Right ventricle myocardium inferior (tissue), 1 donor: ENCODE results near the gene SLC35G2. TPM values are rescaled to one million over a fixed set of nuclear protein-coding genes. Genes with fewer than 3 reads are reported as not detected.
"Not testable (repeated sequence)": the region's sequence is repeated elsewhere in the genome, so short reads cannot be mapped to it uniquely, and the experiment has no call there.

ENCODE experiments used
- ATAC-seq: fragments of 200-7000 bp; cut with Tn5 transposase; one replicate; pipeline ENCODE4 v1.9.1; 2020; ENCODE audit warnings: mild to moderate bottlenecking, moderate library complexity
- DNase-seq: peaks from one replicate; pipeline ENCODE4 v3.0.0; 2021; ENCODE audit errors: missing footprints
- intact Hi-C: fragments of 100-400 bp; cut with DNase I; formaldehyde crosslinking; loops from one replicate; pipeline ENCODE4 v1.11.0; 2022
- long read RNA-seq: library from polyadenylated mRNA; unstranded; transcript quantifications from one replicate; pipeline ENCODE4 v2.0.0, GENCODE V29; 2021
- total RNA-seq: library from RNA; stranded (reverse); fragmentation: NEBNext Ultra II Directional; extraction: Animal tissue kit (Norgen Biotek cat#: 25700); gene quantifications from one replicate; pipeline ENCODE4 v1.2.1, GENCODE V29; 2021
- donor health status: DM: no; HTN: yes; CAD: no; lungs with severe emphysema.

SLC35G2 gene
- total RNA-seq = 2.1 TPM
- long read RNA-seq, partial matches to known transcripts = 1 of 1 reads
- long read RNA-seq, other reads (novel, unspliced or antisense) = 0 of 1 reads

DNA sequence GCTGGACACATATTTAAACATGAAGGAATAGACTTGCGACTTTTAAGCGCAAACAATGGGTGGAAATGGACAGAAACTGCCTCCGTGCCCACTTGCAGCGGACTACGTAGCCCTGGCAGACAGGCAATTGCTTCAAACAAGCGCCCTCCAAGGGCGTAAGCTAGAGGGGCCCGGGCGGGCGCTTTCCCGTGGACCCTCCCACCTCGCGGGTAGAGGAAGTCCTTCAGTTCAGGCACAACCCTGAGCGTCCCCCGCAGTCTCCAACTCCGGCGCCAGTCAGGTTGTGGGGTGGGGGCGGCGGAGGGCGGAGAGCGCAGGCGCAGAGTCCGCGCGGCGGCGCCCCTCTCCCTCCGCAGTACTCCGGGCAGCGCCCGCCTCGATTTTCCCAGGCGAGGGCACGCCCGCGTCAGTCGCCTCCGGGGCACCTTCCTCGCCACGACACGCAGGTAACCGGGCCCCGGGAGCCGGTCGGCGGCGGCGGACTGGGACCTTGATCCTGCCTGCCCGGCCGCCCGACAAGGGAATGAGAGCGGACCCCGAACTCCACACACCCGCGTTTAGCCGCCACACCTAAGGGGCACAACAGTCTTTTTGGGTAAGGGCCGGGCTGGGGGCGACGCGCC, at the start of gene SLC35G2:
Gene SLC35G2, plus strand, starts transcription at position 358 of the 623 bp plus-strand sequence. CDS start 35,335 bp downstream, outside the sequence.
- intact Hi-C loops = loop anchor here (2.0 to 5.0 kb wide), 3 partner anchors 43 to 193 kb away; partner anchors contain the start of genes NCK1 and STAG1
- ATAC-seq (peak; percentile 69), DNase-seq (peak; percentile 70)

DNA sequence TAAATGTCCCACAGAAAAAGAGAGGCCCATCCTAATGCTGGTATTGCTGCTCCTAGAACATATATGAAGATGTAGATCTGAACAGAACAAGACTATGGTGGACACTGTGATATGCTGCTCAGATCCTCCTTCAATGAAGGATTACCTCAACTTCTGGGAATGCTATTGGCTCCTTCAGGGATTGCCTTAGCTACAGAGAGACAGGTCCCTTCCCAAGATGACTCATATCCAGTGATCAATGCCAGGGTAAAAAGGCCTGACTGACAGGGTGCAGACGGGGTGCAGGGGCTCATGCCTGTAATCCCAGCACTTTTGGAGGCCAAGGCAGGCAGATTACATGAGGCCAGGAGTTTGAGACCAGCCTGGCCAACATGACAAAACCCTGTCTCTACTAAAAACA, 46.2 kb upstream of the SLC35G2 start:
- intact Hi-C loops = no loop called here
- ATAC-seq (no peak), DNase-seq (no peak)

DNA sequence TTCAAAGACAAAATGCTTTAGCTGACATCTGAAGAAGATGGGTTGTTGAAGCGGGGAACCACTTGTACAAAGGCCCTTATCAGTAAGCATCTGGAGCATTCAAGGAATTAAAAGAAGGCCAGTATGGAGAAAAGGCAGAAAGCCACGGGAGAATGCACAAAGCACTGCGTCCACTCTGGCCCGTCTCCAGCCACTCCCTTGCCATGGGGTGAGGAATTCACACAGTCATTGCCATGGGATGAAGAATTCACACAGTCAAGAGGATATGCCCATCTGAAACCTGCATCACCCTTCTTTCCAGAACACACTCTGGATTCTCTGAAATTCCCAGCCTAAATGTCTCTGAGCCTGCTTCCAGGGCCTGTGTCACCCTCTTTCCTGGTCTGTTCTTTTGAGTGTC, 40.1 kb upstream of the SLC35G2 start:
- intact Hi-C loops = no loop called here
- no peak for ATAC-seq
- no peak for DNase-seq

DNA sequence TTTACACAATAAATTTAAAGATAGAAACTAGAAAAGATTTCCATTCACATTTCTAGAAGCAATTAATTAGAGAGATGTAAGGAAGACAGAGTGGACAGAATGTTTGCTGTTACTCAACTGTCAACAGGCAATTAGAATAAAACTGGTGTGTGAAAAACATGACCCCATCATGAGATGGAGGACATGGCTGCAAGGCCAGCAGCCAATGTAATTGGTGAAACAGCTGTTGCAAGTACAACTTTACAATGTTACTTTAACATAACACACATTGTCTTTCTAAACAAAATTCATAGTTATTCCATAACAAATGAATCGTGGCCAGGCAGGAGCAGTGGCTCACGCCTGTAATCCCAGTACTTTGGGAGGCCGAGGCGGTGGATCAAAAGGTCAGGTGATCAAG, 38.2 kb upstream of the SLC35G2 start:
- intact Hi-C loops = no loop called here
- DNase-seq (no peak), ATAC-seq (no peak)

DNA sequence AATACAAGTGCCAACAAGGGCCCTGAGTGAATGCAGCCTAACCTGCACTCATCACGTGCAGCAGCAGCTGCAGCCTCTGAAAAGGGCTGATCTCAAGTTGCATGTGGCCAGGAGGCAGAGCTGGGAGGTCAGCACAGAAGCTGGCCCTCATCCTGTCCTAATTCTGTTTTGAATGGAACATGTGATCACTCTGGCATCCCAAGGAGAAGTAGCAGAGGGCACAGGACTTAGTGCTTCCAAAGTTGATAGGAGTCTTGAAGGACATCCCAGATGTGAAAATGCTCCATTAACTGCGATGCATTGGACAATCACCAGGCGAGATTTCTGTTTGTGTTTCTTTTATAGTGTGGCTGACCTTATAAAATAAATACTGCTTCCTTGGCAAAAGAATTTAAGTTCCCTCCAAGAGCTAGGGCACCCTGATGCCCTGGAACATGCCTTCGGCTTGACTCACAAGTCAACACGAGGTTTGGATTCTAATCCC, 35.2 kb upstream of the SLC35G2 start:
- no peak for ATAC-seq
- DNase-seq = no peak
- intact Hi-C loops = no loop called here

DNA sequence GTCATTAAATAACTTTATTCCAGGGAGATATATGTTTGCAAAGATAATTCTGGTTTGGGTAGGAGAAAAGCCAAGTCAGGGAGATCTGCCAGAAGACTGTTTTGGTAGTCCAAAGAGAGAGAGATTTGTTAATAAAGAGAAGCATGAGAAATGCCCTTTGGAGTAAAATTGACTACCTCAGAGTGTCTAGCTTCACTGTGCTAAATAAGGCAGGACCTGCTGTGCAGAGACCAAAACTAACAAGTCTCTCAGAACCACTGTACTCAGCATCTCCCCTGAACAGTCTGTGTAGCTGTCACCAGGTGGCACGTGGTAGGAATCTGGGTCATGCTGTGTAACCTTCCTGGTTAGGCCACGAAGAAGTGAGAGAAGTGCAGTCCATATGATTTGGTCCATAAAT, 31.6 kb upstream of the SLC35G2 start:
- no peak for DNase-seq
- intact Hi-C loops = no loop called here
- peak; percentile 56 for ATAC-seq

DNA sequence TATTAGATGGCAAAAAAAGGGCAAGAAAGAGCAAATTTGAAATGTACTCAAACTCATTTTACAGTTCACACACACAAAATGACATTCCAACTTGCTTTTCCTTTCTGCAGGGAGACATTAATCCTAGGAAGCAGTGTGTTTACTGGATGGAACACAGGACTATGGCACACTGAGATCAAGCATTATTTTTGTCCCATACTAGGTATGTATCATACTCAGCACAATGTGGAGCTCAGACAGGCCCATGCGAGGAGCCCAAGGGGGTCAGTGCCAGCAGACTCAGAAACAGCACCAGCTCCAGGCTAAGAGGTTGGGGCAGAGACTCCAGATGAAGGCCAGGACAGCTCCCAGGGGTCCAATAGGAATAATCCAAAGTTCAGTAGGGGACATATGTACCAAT, 30.8 kb upstream of the SLC35G2 start:
- intact Hi-C loops = no loop called here
- DNase-seq (no peak), ATAC-seq (no peak)

DNA sequence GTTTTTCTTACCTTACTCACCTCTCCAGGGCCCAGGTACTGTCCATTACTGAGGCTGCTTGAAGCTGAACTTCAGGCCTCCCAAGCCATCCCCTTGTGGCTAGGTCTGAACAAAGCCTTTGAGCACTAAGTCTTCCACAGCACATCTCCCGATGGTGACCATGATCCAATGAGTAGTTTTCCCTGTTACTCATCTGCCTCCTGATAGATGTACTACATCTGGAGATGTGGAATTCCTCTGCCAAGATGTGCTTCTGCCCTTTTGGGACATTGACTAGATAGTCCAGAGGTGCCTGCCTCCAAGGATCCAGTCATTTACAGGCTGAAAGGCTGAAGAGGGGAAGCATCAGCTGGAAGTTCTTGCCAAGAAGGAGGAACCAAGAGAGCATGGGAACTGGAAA, 28.9 kb upstream of the SLC35G2 start:
- no peak for ATAC-seq
- intact Hi-C loops = no loop called here
- DNase-seq = no peak

DNA sequence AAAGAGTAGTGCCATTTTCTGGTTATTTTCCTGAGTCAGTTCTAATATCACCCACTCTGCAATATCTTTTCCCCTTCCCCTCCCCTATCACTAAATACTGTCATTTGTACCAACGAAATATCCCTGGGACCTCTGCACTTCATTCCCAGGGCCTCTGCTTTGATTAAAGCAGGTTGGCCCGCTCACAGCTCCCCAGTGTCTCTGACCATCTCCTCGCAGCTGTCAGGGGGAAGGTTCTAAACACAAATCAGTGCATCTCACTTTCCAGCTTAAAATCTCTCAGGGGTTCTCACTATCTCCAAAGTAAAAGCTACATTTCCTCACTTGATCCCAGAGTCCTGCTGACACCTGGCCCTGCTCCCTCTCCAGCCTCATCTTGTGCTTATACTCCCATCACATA, 28.1 kb upstream of the SLC35G2 start:
- no peak for DNase-seq
- no peak for ATAC-seq

DNA sequence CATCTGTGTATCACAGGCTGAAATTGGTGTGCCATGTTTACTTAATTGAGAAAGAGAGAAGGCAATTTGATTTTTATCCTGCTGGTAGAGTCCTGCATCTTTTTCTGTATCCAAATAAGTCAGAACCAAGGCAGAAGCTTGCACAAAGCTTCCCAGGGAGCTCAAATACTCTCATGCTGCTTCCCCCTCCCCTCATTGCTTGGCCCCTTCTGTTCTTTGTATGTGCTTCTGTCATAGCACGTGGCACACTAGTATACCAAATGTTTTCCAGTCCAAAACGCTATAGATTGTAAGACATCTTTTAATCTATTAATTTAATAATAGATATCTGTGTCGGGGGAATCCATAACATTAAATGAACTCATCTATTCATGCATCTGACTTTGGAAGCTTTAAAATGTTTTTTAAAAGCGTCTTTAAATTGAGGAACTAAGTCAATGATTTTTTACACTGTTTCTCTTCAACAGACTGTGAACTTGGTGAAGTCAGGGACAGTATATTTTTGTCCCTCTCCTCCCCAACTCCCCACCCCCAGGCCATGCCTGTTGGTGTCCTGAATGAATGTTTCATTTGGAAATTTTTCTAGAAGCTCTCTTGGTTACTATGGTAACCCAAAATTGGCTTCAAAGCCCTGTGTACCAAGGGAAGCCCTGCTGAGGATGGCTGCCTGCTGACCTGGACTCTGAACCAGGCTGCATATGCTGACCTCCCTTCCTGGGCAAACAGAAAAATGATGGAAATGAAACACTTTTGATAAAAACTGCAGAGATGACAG, 26.2 kb upstream of the SLC35G2 start:
- intact Hi-C loops = no loop called here

More for the DNA sequence above, 28.1 kb upstream of the SLC35G2 start:
- intact Hi-C loops = no loop called here

DNA sequence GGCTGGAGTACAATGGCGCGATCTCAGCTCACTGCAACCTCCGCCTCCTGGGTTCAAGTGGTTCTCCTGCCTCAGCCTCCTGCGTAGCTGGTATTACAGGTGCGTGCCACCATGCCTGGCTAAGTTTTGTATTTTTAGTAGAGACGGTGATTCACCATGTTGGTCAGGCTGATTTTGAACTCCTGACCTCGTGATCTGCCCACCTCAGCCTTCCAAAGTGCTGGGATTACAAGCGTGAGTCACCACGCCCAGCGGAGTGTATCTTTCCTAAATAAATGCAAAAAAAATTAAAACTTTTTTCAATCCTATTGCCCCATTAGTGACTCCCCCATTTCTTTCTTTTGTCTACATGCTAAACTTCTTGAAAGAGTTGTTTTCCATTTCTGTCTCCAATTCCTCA, 17.8 kb upstream of the SLC35G2 start:
- DNase-seq, intact Hi-C loops, ATAC-seq: not testable (repeated sequence)

More for the DNA sequence above, 26.2 kb upstream of the SLC35G2 start:
- DNase-seq (no peak), ATAC-seq (no peak)

DNA sequence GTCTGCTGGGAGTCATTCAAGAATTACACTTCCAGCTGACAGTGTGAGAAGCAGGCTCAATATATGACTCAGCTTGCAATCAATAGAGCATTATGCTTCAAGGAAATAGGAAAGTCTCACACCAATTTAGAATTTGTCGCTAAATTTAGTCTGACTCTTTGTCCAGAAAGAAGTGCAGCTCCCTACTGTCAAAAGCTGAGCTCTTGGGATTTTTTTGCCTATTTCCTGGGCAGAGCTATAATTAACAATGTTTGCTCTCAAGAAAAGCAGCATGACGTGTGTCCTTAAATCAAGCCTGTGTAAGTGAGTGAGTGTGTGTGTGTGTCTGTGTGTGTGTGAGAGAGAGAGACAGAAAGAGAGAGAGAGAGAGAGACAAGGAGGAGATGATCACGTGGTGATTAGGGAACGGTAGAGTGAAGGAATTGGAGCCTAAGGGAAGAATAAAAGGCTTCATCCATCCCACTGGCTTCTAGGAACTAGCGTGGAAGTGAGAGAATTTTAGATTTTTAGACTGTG, 16.4 kb upstream of the SLC35G2 start:
- intact Hi-C loops = no loop called here
- DNase-seq (no peak), ATAC-seq (peak; percentile 50)

DNA sequence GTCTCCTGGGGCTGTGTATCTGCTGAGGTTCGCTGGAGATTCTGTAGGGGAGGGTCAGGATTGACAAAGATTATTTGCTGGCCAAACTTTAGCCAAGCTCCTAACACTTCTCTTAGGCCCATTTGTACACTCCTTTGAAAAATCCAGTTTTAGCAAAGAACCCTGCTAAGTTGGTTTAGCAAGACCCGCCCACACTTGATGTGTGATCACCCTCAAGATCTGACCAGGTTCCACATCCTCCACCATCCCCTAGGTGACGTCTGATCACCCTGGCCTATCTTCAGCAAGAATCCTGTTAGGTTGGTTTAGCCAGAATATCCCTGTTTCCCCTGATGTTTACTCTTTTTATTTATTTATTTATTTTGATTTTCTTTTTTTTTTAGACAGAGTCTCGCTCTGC, 14.8 kb upstream of the SLC35G2 start:
- no peak for DNase-seq
- no peak for ATAC-seq
- intact Hi-C loops = no loop called here

DNA sequence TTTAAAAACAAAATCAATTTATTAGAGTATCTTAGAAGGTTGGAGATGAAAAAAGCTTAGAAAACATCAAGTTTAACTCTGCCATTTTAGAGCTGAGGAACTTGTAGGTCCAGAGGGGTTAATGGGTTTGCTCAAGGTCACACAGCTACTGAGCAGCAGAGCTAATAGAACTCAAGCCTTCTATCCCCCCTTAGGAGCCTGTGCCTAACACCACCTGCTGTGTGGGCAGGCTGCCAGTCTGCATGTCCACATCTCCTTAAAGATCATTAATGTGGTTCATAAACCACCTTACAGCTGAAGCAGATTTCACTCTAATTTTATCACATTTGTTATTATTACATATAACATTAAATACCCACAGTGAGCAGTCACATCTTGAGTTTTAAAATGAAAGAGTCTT, 14.1 kb upstream of the SLC35G2 start:
- no peak for DNase-seq
- intact Hi-C loops = no loop called here

DNA sequence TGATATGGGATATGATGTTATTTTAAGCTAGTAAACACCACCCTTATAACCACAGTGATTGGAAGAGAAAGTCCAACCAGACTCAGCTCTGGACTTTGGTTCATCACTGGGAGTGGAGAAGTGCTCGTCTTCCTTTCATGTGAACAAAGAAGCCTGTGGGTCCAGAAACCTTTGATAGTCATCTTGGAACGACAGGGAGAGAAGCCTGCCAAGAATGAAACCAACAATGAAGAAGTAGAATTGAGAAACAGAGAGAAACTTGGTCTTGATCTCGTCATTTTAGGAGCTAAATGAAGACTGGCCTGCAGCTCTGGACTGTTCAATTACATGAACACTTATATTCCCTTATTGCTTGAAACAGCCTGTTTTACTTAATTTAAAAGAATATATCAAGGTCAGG, 13.1 kb upstream of the SLC35G2 start:
- intact Hi-C loops = no loop called here
- ATAC-seq (no peak), DNase-seq (no peak)

More for the DNA sequence above, 14.1 kb upstream of the SLC35G2 start:
- ATAC-seq = no peak

DNA sequence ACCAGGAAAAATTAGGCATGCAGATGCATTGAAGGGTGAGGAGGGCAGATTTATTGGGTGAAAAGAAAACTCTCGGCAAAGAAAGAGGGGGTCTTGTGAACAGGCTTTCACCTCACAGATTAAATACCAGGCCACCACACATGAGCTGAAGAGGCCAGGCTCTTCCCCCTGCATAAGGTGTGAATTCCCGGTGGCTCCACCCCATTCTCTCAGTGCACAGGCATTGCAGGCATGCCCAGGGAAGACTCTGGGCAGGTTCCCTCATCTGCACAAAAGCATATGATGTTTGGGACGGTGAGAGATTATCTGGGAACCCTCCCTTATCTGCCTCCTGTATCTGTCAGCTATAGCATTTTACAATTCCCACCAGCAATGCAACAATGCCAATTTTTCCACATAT, 7.2 kb upstream of the SLC35G2 start:
- ATAC-seq = no peak
- intact Hi-C loops = no loop called here
- no peak for DNase-seq

DNA sequence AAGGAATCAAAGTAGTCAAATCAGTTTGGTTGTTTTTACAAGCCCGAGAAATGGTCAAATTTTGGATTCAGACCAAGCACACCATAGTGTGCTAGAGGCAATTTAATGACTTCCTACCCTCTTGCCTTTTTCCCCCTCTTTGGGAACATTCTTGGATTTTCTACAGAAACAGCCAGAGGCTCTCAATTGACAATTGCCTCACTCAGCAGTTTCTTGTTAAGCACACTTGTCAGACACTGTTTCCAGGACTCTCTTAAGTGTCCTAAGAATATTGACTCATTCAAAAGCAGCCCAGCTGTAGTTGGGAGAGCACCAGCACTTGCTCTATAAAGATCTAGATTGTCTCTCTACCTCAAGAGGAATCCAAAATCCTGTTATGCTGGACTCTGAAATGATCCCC, 1.5 kb upstream of the SLC35G2 start:
- ATAC-seq (no peak), DNase-seq (no peak)
- intact Hi-C loops = loop anchor here (5.0 kb wide), 2 partner anchors 45 to 195 kb away; partner anchors contain the start of gene NCK1

DNA sequence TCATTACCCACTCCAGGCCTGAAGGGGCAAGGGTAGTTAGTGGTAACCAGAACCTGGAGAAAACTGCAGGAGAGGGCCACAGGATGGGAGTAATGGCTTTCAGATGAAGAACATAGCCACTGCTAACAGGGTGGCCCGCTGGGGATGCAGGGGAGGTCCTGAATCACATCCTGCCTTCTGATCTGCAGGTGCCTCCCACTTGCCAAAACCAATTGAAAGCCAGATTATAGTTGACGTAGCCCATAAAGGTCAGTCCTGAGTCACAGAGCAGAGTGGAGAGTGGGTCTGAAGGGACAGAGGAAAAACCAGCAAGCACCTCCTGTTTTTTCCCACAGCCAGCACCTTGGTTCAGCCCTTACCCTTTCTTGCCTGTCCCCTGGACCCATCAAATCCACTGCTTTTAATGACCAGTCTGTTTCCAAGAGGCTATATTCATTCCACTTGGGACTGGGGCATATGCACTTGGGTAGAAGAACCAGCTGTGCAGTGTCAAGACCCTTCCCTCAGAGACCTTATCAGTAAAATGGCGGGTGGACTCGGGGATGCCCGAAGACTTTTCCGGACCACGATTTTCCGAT, 646 bp upstream of the SLC35G2 start:
- intact Hi-C loops = loop anchor here (2.0 to 5.0 kb wide), 3 partner anchors 44 to 194 kb away; partner anchors contain the start of genes NCK1 and STAG1
- DNase-seq = no peak
- peak; percentile 43 for ATAC-seq

DNA sequence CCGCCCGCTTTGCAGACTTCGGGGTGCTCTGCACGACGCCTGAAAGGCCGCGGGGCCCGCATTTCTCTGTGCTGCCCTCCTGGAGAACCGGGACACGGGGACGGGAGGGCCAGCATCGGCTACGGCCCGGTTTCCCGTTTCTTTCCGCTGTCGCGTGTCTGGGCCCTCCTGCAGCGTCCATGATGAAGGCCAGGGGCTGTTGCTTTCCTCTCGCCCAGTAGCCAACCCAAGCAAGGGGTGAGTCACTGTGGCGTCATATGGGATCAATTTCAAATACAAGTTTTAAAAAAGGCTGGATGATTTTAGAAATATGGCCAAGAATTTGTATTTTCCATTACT, 435 bp downstream of the SLC35G2 start:
- ATAC-seq (peak; percentile 76), DNase-seq (peak; percentile 65)
- intact Hi-C loops = loop anchor here (2.0 to 5.0 kb wide), 3 partner anchors 43 to 193 kb away; partner anchors contain the start of genes NCK1 and STAG1
